Astrocyte (in vitro differentiated cells and primary cell): ENCODE data around the gene DIP2A. TPM values are rescaled to one million over a fixed set of nuclear protein-coding genes. Genes with fewer than 3 reads are reported as not detected.

Experiments
- DNase-seq: peaks from one replicate; pipeline ENCODE4 v3.0.0-alpha.2; 2010; ENCODE audit warnings: low read depth
- FAIRE-seq: peaks from 2 replicates; lab custom pipeline; 2011; peaks lifted over from hg19 to GRCh38; lab: Jason Lieb, UNC
- H2AFZ ChIP-seq: 2 replicates; pipeline ENCODE4 v1.6.0; 2012; ENCODE audit warnings: low read depth, low read length, inconsistent platforms
- H3K27ac ChIP-seq: 2 replicates; pipeline ENCODE4 v1.5.1; 2011; ENCODE audit warnings: low read depth, low read length, inconsistent platforms
- H3K27me3 ChIP-seq: 2 replicates; pipeline ENCODE4 v1.6.0; 2011; ENCODE audit warnings: low read length, inconsistent platforms; ENCODE audit not compliant: insufficient read depth
- H3K36me3 ChIP-seq: 2 replicates; pipeline ENCODE4 v1.5.1; 2011; ENCODE audit warnings: low read length, inconsistent platforms; ENCODE audit not compliant: insufficient read depth
- H3K4me1 ChIP-seq: 2 replicates; pipeline ENCODE4 v1.5.1; 2011; ENCODE audit warnings: low read length, inconsistent platforms; ENCODE audit not compliant: insufficient read depth
- H3K4me2 ChIP-seq: 2 replicates; pipeline ENCODE4 v1.6.0; 2012; ENCODE audit warnings: low read length, inconsistent platforms
- H3K4me3 ChIP-seq: 2 replicates; pipeline ENCODE4 v1.5.1; 2011; ENCODE audit warnings: low read depth, mild to moderate bottlenecking, low read length, inconsistent platforms; ENCODE audit not compliant: insufficient read depth
- H3K79me2 ChIP-seq: 2 replicates; pipeline ENCODE4 v1.6.0; 2012; ENCODE audit warnings: mild to moderate bottlenecking, low read length, inconsistent platforms; ENCODE audit not compliant: insufficient read depth
- H3K9ac ChIP-seq: 2 replicates; pipeline ENCODE4 v1.6.0; 2012; ENCODE audit warnings: mild to moderate bottlenecking, low read length, inconsistent platforms
- H3K9me3 ChIP-seq: 2 replicates; pipeline ENCODE4 v1.5.1; 2012; ENCODE audit warnings: low read depth, mild to moderate bottlenecking, low read length, inconsistent platforms; ENCODE audit not compliant: insufficient read depth
- H4K20me1 ChIP-seq: 2 replicates; pipeline ENCODE4 v1.6.0; 2012; ENCODE audit warnings: low read length, inconsistent platforms; ENCODE audit not compliant: insufficient read depth
- H3K27ac Mint-ChIP-seq: one replicate; pipeline ENCODE4 v1.8.0; 2021; ENCODE audit warnings: mild to moderate bottlenecking, mixed read lengths; ENCODE audit not compliant: unreplicated experiment
- H3K27me3 Mint-ChIP-seq: one replicate; pipeline ENCODE4 v1.8.0; 2021; ENCODE audit warnings: low read depth, mixed read lengths; ENCODE audit not compliant: unreplicated experiment
- H3K36me3 Mint-ChIP-seq: one replicate; pipeline ENCODE4 v1.8.0; 2021; ENCODE audit warnings: low read depth, mixed read lengths; ENCODE audit not compliant: unreplicated experiment
- H3K4me1 Mint-ChIP-seq: one replicate; pipeline ENCODE4 v1.8.0; 2021; ENCODE audit warnings: low read depth, mixed read lengths; ENCODE audit not compliant: unreplicated experiment
- H3K4me3 Mint-ChIP-seq: one replicate; pipeline ENCODE4 v1.8.0; 2021; ENCODE audit warnings: mild to moderate bottlenecking, moderate library complexity, mixed read lengths; ENCODE audit not compliant: unreplicated experiment
- H3K9me3 Mint-ChIP-seq: one replicate; pipeline ENCODE4 v1.8.0; 2021; ENCODE audit warnings: mild to moderate bottlenecking, mixed read lengths; ENCODE audit not compliant: unreplicated experiment
- CTCF ChIP-seq: IDR thresholded peaks from 2 replicates; pipeline ENCODE4 v1.5.1; 2011; ENCODE audit warnings: low read depth, mild to moderate bottlenecking, inconsistent platforms, low read length, moderate library complexity; ENCODE audit not compliant: insufficient read depth
- EZH2 ChIP-seq: IDR thresholded peaks from 2 replicates; pipeline ENCODE4 v1.6.1; 2012; ENCODE audit warnings: mild to moderate bottlenecking, low read length, inconsistent platforms; ENCODE audit not compliant: insufficient read depth
- total RNA-seq: library from RNA; stranded (reverse); gene quantifications from 2 replicates; pipeline ENCODE4 v1.2.1, GENCODE V29; 2021

Gene DIP2A
- total RNA-seq, 1 donor from 2014 or later = 35.4 TPM

- FAIRE-seq (no peak), DNase-seq (no peak)
- H3K4me3 Mint-ChIP-seq = no peak overlapping the region
- TF ChIP-seq CTCF = no peak
- TF ChIP-seq EZH2 = no peak
- no peaks in the 10 kb centered on the region for H3K9me3 Mint-ChIP-seq
- no peaks in the 10 kb centered on the region for H4K20me1 ChIP-seq
- no peak overlapping the region for H3K27ac Mint-ChIP-seq
- no peaks in the 10 kb centered on the region for H3K27me3 Mint-ChIP-seq
- H3K4me2 ChIP-seq = no peak overlapping the region
- H3K27ac ChIP-seq = no peak overlapping the region
- no peak overlapping the region for H2AFZ ChIP-seq
- H3K27me3 ChIP-seq = no peaks in the 10 kb centered on the region
- H3K9ac ChIP-seq = no peak overlapping the region
- no peaks in the 10 kb centered on the region for H3K9me3 ChIP-seq
- no peaks in the 10 kb centered on the region for H3K79me2 ChIP-seq
- no peaks in the 10 kb centered on the region for H3K4me1 Mint-ChIP-seq
- H3K36me3 ChIP-seq = peaks cover 24% of the 10 kb centered on the region
- H3K4me1 ChIP-seq = no peaks in the 10 kb centered on the region
- H3K4me3 ChIP-seq = no peak overlapping the region
- peaks cover 13% of the 10 kb centered on the region for H3K36me3 Mint-ChIP-seq
Measured at GRCh38 chr21:46437511-46437910, 21.2 kb upstream of the DIP2A start.

- FAIRE-seq (no peak), DNase-seq (no peak)
- H3K27ac Mint-ChIP-seq = no peak overlapping the region
- H3K27me3 Mint-ChIP-seq = no peaks in the 10 kb centered on the region
- Histone ChIP-seq H3K27me3 (no peaks in the 10 kb centered on the region), H3K4me3 (no peak overlapping the region), H2AFZ (no peak overlapping the region), H3K79me2 (no peaks in the 10 kb centered on the region), H3K36me3 (peaks cover 29% of the 10 kb centered on the region), H3K4me1 (no peaks in the 10 kb centered on the region), H4K20me1 (no peaks in the 10 kb centered on the region), H3K9ac (no peak overlapping the region), H3K9me3 (no peaks in the 10 kb centered on the region), H3K27ac (no peak overlapping the region), H3K4me2 (no peak overlapping the region)
- H3K36me3 Mint-ChIP-seq = peaks cover 16% of the 10 kb centered on the region
- no peaks in the 10 kb centered on the region for H3K4me1 Mint-ChIP-seq
- TF ChIP-seq EZH2 (no peak), CTCF (no peak)
- H3K9me3 Mint-ChIP-seq = no peaks in the 10 kb centered on the region
- no peak overlapping the region for H3K4me3 Mint-ChIP-seq
Measured at GRCh38 chr21:46438241-46438640, 20.4 kb upstream of the DIP2A start.

- no peak overlapping the region for H2AFZ ChIP-seq
- Mint-ChIP-seq H3K27ac (no peak overlapping the region), H3K4me1 (no peaks in the 10 kb centered on the region), H3K36me3 (peaks cover 16% of the 10 kb centered on the region), H3K27me3 (no peaks in the 10 kb centered on the region), H3K9me3 (no peaks in the 10 kb centered on the region), H3K4me3 (no peak overlapping the region)
- H3K9ac ChIP-seq = no peak overlapping the region
- no peaks in the 10 kb centered on the region for H3K9me3 ChIP-seq
- H3K27ac ChIP-seq = no peak overlapping the region
- H3K36me3 ChIP-seq = peaks cover 32% of the 10 kb centered on the region
- DNase-seq (no peak), FAIRE-seq (no peak)
- no peaks in the 10 kb centered on the region for H3K4me1 ChIP-seq
- no peak overlapping the region for H3K4me3 ChIP-seq
- no peaks in the 10 kb centered on the region for H3K79me2 ChIP-seq
- H4K20me1 ChIP-seq = no peaks in the 10 kb centered on the region
- H3K4me2 ChIP-seq = no peak overlapping the region
- no peak for TF ChIP-seq CTCF
- TF ChIP-seq EZH2 = no peak
- H3K27me3 ChIP-seq = no peaks in the 10 kb centered on the region
Measured at GRCh38 chr21:46439906-46440305, 18.8 kb upstream of the DIP2A start.
